ENCODE measurements around the gene ACSL1.

Gene ACSL1

DNA sequence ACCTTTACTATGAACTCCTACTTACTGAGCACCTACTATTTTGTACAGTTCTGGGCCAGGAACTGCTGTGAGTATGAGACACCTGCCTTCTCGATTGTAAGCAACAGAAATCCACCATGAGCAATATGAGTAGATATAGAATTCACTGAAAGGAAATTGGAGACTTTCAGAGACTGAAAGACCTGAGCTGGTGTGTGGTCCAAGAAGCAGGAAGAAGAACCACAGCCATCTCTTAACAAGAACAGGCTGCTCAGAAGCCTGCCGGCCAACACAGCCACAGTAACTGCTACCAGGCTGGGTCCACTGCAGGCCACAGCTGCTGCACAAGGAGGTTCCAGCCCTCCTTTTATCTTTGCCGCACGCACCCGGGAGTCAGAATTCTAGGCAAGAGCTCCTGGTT is 10.8 kb upstream of the ACSL1 start:
- Histone ChIP-seq H4K20me1 (ENCODE audit: low read depth, low read length) (no peaks in the 10 kb centered on the region), H3K27ac (ENCODE audit: low read depth, low read length) (no peak overlapping the region), H2AFZ (ENCODE audit: low read depth, low read length, severe bottlenecking) (no peak overlapping the region), H3K9me3 (ENCODE audit: insufficient read depth, low read length) (no peaks in the 10 kb centered on the region), H3K4me3 (ENCODE audit: insufficient read depth, low read length, poor library complexity, severe bottlenecking) (no peak overlapping the region), H3F3A (ENCODE audit: insufficient read depth) (no peaks in the 10 kb centered on the region), H3K79me2 (ENCODE audit: insufficient read depth, low read length) (no peaks in the 10 kb centered on the region), H3K4me2 (ENCODE audit: low read depth, low read length, poor library complexity, severe bottlenecking) (no peak overlapping the region), H3K9me2 (replicated peaks; ENCODE audit: insufficient read depth, low read length) (no peaks in the 10 kb centered on the region), H3K27me3 (ENCODE audit: low read length) (no peaks in the 10 kb centered on the region; the same call in 1 of the 2 replicates), H3K36me3 (ENCODE audit: low read length) (no peaks in the 10 kb centered on the region), H3K9ac (ENCODE audit: low read length) (no peak overlapping the region)
- no peak for TF ChIP-seq EZH2phosphoT487 (conservative IDR thresholded peaks at IDR 0.05; ENCODE audit: low read length)

DNA sequence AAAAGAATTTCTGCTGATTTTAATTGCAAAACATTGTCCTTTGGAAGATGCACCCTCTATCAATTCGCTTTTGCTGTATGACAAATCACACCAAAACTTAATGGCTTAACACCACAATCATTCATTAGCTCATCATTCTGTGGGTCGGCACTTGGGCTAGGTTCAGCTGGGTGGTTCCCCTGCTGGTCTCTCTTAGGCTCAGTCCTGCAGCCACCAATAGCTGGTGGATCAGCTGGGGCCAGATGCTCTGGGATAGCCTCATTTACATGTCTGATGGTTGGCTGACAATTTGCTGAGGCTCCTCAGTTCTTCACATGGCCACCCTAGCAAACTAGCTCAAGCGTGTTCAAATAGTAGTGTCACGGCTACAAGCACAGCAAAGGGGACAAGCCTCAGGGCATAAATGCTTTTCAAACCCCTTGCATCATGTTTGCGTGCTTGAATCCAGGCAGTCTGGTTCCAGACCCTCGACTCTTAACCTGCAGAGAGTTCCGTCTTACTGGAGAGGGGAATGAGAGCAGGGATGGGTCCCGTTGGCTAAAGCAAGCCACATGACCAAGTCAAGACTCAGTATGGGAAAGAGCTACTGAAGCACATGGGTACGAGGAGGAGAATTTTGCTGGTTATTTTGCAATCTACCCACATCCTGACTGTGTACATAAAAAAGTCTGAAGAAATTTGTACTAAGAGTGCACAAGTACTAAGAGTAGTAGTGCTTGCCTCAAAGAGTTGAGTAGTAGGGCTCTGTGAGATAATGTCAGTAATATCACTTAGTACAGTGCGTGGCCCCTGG is 7.5 kb upstream of the ACSL1 start:
- Histone ChIP-seq H3K4me2 (ENCODE audit: low read depth, low read length, poor library complexity, severe bottlenecking) (no peak overlapping the region), H3K9me2 (replicated peaks; ENCODE audit: insufficient read depth, low read length) (no peaks in the 10 kb centered on the region), H3K9me3 (ENCODE audit: insufficient read depth, low read length) (no peaks in the 10 kb centered on the region), H2AFZ (ENCODE audit: low read depth, low read length, severe bottlenecking) (no peak overlapping the region), H3K79me2 (ENCODE audit: insufficient read depth, low read length) (no peaks in the 10 kb centered on the region), H3K27ac (ENCODE audit: low read depth, low read length) (no peak overlapping the region), H4K20me1 (ENCODE audit: low read depth, low read length) (no peaks in the 10 kb centered on the region), H3K36me3 (ENCODE audit: low read length) (no peaks in the 10 kb centered on the region), H3F3A (ENCODE audit: insufficient read depth) (no peaks in the 10 kb centered on the region), H3K4me3 (ENCODE audit: insufficient read depth, low read length, poor library complexity, severe bottlenecking) (no peak overlapping the region), H3K9ac (ENCODE audit: low read length) (no peak overlapping the region), H3K27me3 (ENCODE audit: low read length) (no peaks in the 10 kb centered on the region)
- no peak for TF ChIP-seq EZH2phosphoT487 (conservative IDR thresholded peaks at IDR 0.05; ENCODE audit: low read length)
- TF ChIP-seq CTCF (IDR thresholded peaks at IDR 0.05; ENCODE audit: insufficient read depth, low read length, poor library complexity, severe bottlenecking), result no peak

GRCh38 chr4:184831153-184831552 is 5.4 kb upstream of the ACSL1 start:
- TF ChIP-seq EZH2phosphoT487 (conservative IDR thresholded peaks at IDR 0.05; ENCODE audit: low read length) (no peak), CTCF (IDR thresholded peaks at IDR 0.05; ENCODE audit: insufficient read depth, low read length, poor library complexity, severe bottlenecking) (no peak)
- H3K27ac ChIP-seq (ENCODE audit: low read depth, low read length), result no peak overlapping the region
- H4K20me1 ChIP-seq (ENCODE audit: low read depth, low read length), result no peaks in the 10 kb centered on the region
- no peak overlapping the region for H3K4me3 ChIP-seq (ENCODE audit: insufficient read depth, low read length, poor library complexity, severe bottlenecking)
- no peaks in the 10 kb centered on the region for H3K9me3 ChIP-seq (ENCODE audit: insufficient read depth, low read length)
- H2AFZ ChIP-seq (ENCODE audit: low read depth, low read length, severe bottlenecking), result no peak overlapping the region
- no peaks in the 10 kb centered on the region for H3K9me2 ChIP-seq (replicated peaks; ENCODE audit: insufficient read depth, low read length)
- H3K36me3 ChIP-seq (ENCODE audit: low read length), result no peaks in the 10 kb centered on the region
- no peaks in the 10 kb centered on the region for H3K79me2 ChIP-seq (ENCODE audit: insufficient read depth, low read length)
- H3F3A ChIP-seq (ENCODE audit: insufficient read depth), result no peaks in the 10 kb centered on the region
- H3K4me2 ChIP-seq (ENCODE audit: low read depth, low read length, poor library complexity, severe bottlenecking), result no peak overlapping the region
- no peak overlapping the region for H3K9ac ChIP-seq (ENCODE audit: low read length)
- H3K27me3 ChIP-seq (ENCODE audit: low read length), result no peaks in the 10 kb centered on the region

- no peaks in the 10 kb centered on the region for H3K79me2 ChIP-seq (ENCODE audit: insufficient read depth, low read length)
- peak overlapping the region; percentile 62 for H3K9ac ChIP-seq (ENCODE audit: low read length)
- H3K9me3 ChIP-seq (ENCODE audit: insufficient read depth, low read length), result no peaks in the 10 kb centered on the region
- peaks cover 6% of the 10 kb centered on the region; the same call in 1 of the 2 replicates for H3F3A ChIP-seq (ENCODE audit: insufficient read depth)
- TF ChIP-seq CTCF (IDR thresholded peaks at IDR 0.05; ENCODE audit: insufficient read depth, low read length, poor library complexity, severe bottlenecking), result no peak
- TF ChIP-seq EZH2phosphoT487 (conservative IDR thresholded peaks at IDR 0.05; ENCODE audit: low read length), result no peak
- H3K4me3 ChIP-seq (ENCODE audit: insufficient read depth, low read length, poor library complexity, severe bottlenecking), result peak overlapping the region; percentile 55
- H2AFZ ChIP-seq (ENCODE audit: low read depth, low read length, severe bottlenecking), result peak overlapping the region; percentile 76
- H3K27ac ChIP-seq (ENCODE audit: low read depth, low read length), result no peak overlapping the region
- no peaks in the 10 kb centered on the region for H3K36me3 ChIP-seq (ENCODE audit: low read length)
- no peaks in the 10 kb centered on the region for H3K9me2 ChIP-seq (replicated peaks; ENCODE audit: insufficient read depth, low read length)
- H4K20me1 ChIP-seq (ENCODE audit: low read depth, low read length), result no peaks in the 10 kb centered on the region
- H3K27me3 ChIP-seq (ENCODE audit: low read length), result no peaks in the 10 kb centered on the region
- peak overlapping the region; percentile 60 for H3K4me2 ChIP-seq (ENCODE audit: low read depth, low read length, poor library complexity, severe bottlenecking)
These were observed 1.0 kb upstream of the ACSL1 start for GRCh38 chr4:184826691-184827270.

Measured in SU-DHL-6 (cell line).